HL-60 (cell line): ENCODE data around the gene TGFBI.

Source experiments
- POLR2AphosphoS5 ChIP-seq: IDR thresholded peaks from 2 replicates; pipeline ENCODE4 v1.6.1; 2012; ENCODE audit warnings: low read depth
- TF ChIP-seq, protein P1 (sequence below): IDR thresholded peaks from one replicate; pipeline ENCODE4 v1.5.1; 2011; ENCODE audit warnings: low read length, control low read depth, inconsistent platforms; ENCODE audit not compliant: insufficient read depth

- TF ChIP-seq, protein P1, sequence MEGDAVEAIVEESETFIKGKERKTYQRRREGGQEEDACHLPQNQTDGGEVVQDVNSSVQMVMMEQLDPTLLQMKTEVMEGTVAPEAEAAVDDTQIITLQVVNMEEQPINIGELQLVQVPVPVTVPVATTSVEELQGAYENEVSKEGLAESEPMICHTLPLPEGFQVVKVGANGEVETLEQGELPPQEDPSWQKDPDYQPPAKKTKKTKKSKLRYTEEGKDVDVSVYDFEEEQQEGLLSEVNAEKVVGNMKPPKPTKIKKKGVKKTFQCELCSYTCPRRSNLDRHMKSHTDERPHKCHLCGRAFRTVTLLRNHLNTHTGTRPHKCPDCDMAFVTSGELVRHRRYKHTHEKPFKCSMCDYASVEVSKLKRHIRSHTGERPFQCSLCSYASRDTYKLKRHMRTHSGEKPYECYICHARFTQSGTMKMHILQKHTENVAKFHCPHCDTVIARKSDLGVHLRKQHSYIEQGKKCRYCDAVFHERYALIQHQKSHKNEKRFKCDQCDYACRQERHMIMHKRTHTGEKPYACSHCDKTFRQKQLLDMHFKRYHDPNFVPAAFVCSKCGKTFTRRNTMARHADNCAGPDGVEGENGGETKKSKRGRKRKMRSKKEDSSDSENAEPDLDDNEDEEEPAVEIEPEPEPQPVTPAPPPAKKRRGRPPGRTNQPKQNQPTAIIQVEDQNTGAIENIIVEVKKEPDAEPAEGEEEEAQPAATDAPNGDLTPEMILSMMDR, result no peak
- TF ChIP-seq POLR2AphosphoS5, result no peak
Measured at GRCh38 chr5:136028090-136028489, 698 bp upstream of the TGFBI start.
